ENCODE results near the gene ACTL8. TPM values are rescaled to one million over a fixed set of nuclear protein-coding genes. Genes with fewer than 3 reads are reported as not detected.

The ACTL8 gene
- total and polyA plus RNA-seq, 9 donors, result 0.18 to 0.80 TPM; not detected in 7

- TF ChIP-seq POLR2A (IDR thresholded peaks at IDR 0.05) (no peak), EP300 (IDR thresholded peaks at IDR 0.05) (no peak)
- TF ChIP-seq, protein P1, sequence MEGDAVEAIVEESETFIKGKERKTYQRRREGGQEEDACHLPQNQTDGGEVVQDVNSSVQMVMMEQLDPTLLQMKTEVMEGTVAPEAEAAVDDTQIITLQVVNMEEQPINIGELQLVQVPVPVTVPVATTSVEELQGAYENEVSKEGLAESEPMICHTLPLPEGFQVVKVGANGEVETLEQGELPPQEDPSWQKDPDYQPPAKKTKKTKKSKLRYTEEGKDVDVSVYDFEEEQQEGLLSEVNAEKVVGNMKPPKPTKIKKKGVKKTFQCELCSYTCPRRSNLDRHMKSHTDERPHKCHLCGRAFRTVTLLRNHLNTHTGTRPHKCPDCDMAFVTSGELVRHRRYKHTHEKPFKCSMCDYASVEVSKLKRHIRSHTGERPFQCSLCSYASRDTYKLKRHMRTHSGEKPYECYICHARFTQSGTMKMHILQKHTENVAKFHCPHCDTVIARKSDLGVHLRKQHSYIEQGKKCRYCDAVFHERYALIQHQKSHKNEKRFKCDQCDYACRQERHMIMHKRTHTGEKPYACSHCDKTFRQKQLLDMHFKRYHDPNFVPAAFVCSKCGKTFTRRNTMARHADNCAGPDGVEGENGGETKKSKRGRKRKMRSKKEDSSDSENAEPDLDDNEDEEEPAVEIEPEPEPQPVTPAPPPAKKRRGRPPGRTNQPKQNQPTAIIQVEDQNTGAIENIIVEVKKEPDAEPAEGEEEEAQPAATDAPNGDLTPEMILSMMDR (IDR thresholded peaks at IDR 0.05), result no peak
- Histone ChIP-seq H3K27ac (no peak overlapping the region), H3K9me3 (no peaks in the 10 kb centered on the region), H3K4me1 (ENCODE audit: insufficient read depth) (no peaks in the 10 kb centered on the region), H3K36me3 (no peaks in the 10 kb centered on the region), H3K4me3 (no peak overlapping the region), H3K27me3 (no peaks in the 10 kb centered on the region)
- no peak for DNase-seq
- WGBS, 3 donors, result 31 to 37% (median 34%) methylated on average over 8 of the region's 8 CpGs
- intact Hi-C loops (cut with DNase I), result no loop called here
Observed at GRCh38 chr1:17799642-17800041, 44.5 kb downstream of the ACTL8 start.

DNA sequence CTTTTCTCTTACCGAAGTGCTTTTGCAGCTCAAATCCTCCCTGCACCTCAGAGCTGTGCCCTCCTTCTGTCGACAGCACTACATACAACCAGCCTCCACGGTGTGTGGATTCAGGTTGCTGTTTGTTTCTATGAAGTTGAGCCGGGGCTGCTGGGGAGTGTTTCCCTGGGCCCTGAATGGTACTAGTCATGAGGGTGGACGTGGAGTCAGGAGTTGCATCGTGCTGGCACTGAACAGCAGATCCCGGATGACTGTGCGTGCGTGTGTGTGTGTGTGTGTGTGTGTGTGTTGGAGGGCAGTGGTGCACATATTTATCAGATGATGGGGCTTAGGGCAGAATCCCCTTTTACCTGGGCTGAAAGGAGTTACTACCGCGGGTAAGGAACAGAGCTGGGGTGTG is 47.0 kb downstream of the ACTL8 start:
- no peak overlapping the region for H3K4me3 ChIP-seq
- no peaks in the 10 kb centered on the region for H3K4me1 ChIP-seq (ENCODE audit: insufficient read depth)
- H3K27ac ChIP-seq, result no peak overlapping the region
- 55 to 68% (median 66%) methylated on average over 11 of the region's 11 CpGs for WGBS, 3 donors
- H3K27me3 ChIP-seq, result no peaks in the 10 kb centered on the region
- no peaks in the 10 kb centered on the region for H3K9me3 ChIP-seq
- TF ChIP-seq, protein P1 (IDR thresholded peaks at IDR 0.05), result no peak
- no peak for TF ChIP-seq POLR2A (IDR thresholded peaks at IDR 0.05)
- no peak for TF ChIP-seq EP300 (IDR thresholded peaks at IDR 0.05)
- intact Hi-C loops (cut with DNase I), result no loop called here
- H3K36me3 ChIP-seq, result no peaks in the 10 kb centered on the region
- no peak for DNase-seq

GRCh38 chr1:17802945-17803344 is 47.8 kb downstream of the ACTL8 start:
- intact Hi-C loops (cut with DNase I), result no loop called here
- Histone ChIP-seq H3K27me3 (no peaks in the 10 kb centered on the region), H3K4me1 (ENCODE audit: insufficient read depth) (no peaks in the 10 kb centered on the region), H3K27ac (no peak overlapping the region), H3K36me3 (no peaks in the 10 kb centered on the region), H3K4me3 (no peak overlapping the region), H3K9me3 (no peaks in the 10 kb centered on the region)
- 71 to 83% (median 77%) methylated on average over 7 of the region's 7 CpGs for WGBS, 3 donors
- TF ChIP-seq, protein P1 (IDR thresholded peaks at IDR 0.05), result no peak
- TF ChIP-seq POLR2A (IDR thresholded peaks at IDR 0.05) (no peak), EP300 (IDR thresholded peaks at IDR 0.05) (no peak)
- no peak for DNase-seq

GRCh38 chr1:17805869-17806684 is 50.9 kb downstream of the ACTL8 start:
- H3K4me3 ChIP-seq, result no peak overlapping the region
- DNase-seq, result no peak
- no peaks in the 10 kb centered on the region for H3K27me3 ChIP-seq
- intact Hi-C loops (cut with DNase I), result no loop called here
- H3K9me3 ChIP-seq, result no peaks in the 10 kb centered on the region
- no peaks in the 10 kb centered on the region for H3K36me3 ChIP-seq
- no peak overlapping the region for H3K27ac ChIP-seq
- 22 to 25% (median 25%) methylated on average over 10 of the region's 10 CpGs for WGBS, 3 donors
- no peak for TF ChIP-seq EP300 (IDR thresholded peaks at IDR 0.05)
- TF ChIP-seq, protein P1 (IDR thresholded peaks at IDR 0.05), result no peak
- no peak for TF ChIP-seq POLR2A (IDR thresholded peaks at IDR 0.05)
- no peaks in the 10 kb centered on the region for H3K4me1 ChIP-seq (ENCODE audit: insufficient read depth)

All from ovary (tissue), 9 donors.